Parathyroid adenoma (tissue), 2 donors: ENCODE data around the gene CHST9.

ENCODE experiments used
- H2AFZ ChIP-seq: fragments of 300-600 bp; sonication (generic); one replicate; pipeline ENCODE4 v1.7.0; 2017; ENCODE audit warnings: antibody characterized with exemption, mild to moderate bottlenecking
- H3K27ac ChIP-seq: fragments of 300-600 bp; sonication (generic); one replicate; pipeline ENCODE4 v1.7.0; 2017
- H3K27me3 ChIP-seq: fragments of 300-600 bp; sonication (generic); one replicate; pipeline ENCODE4 v1.7.0; 2017; ENCODE audit warnings: low read length; ENCODE audit not compliant: control insufficient read depth, insufficient read depth
- H3K36me3 ChIP-seq: fragments of 300-600 bp; sonication (generic); one replicate; pipeline ENCODE4 v1.7.0; 2017; ENCODE audit warnings: low read length; ENCODE audit not compliant: control insufficient read depth, insufficient read depth
- H3K4me1 ChIP-seq: fragments of 300-600 bp; sonication (generic); one replicate; pipeline ENCODE4 v1.7.0; 2017; ENCODE audit warnings: control low read depth
- H3K4me2 ChIP-seq: fragments of 300-600 bp; sonication (generic); one replicate; pipeline ENCODE4 v1.7.0; 2017; ENCODE audit warnings: low read length
- H3K4me3 ChIP-seq: fragments of 300-600 bp; sonication (generic); one replicate; pipeline ENCODE4 v1.7.0; 2017; ENCODE audit warnings: low read depth, low read length
- H3K79me2 ChIP-seq: fragments of 300-600 bp; sonication (generic); one replicate; pipeline ENCODE4 v1.7.0; 2017; ENCODE audit warnings: control low read depth
- H3K9ac ChIP-seq: fragments of 300-600 bp; sonication (generic); one replicate; pipeline ENCODE4 v1.7.0; 2017; ENCODE audit warnings: mild to moderate bottlenecking
- H3K9me3 ChIP-seq: fragments of 300-600 bp; sonication (generic); one replicate; pipeline ENCODE4 v1.7.0; 2017; ENCODE audit warnings: low read length; ENCODE audit not compliant: control insufficient read depth
- CTCF ChIP-seq: fragments of 300-600 bp; sonication (generic); IDR thresholded peaks from one replicate; pipeline ENCODE4 v1.7.0; 2017; ENCODE audit warnings: antibody characterized with exemption, mild to moderate bottlenecking
- donor health status: primary hyperparathyroidism.

Gene CHST9

GRCh38 chr18:27061488-27062095 is 123.5 kb downstream of the CHST9 start:
- TF ChIP-seq CTCF: no peak

GRCh38 chr18:27057519-27058234 is 127.4 kb downstream of the CHST9 start:
- H3K27ac ChIP-seq: no peak overlapping the region

More at GRCh38 chr18:27061488-27062095, 123.5 kb downstream of the CHST9 start:
- no peak overlapping the region for H3K27ac ChIP-seq
- H3K4me3 ChIP-seq: no peak overlapping the region
- H3K79me2 ChIP-seq: no peaks in the 10 kb centered on the region
- H3K4me1 ChIP-seq: no peaks in the 10 kb centered on the region
- H2AFZ ChIP-seq: no peak overlapping the region
- no peaks in the 10 kb centered on the region for H3K27me3 ChIP-seq
- no peak overlapping the region for H3K9ac ChIP-seq
- H3K9me3 ChIP-seq: no peaks in the 10 kb centered on the region
- H3K4me2 ChIP-seq: no peak overlapping the region
- H3K36me3 ChIP-seq: no peaks in the 10 kb centered on the region

GRCh38 chr18:27054926-27055325 is 130.2 kb downstream of the CHST9 start:
- Histone ChIP-seq H2AFZ (no peak overlapping the region), H3K4me1 (no peaks in the 10 kb centered on the region), H3K4me2 (no peak overlapping the region), H3K27me3 (no peaks in the 10 kb centered on the region), H3K9ac (no peak overlapping the region), H3K79me2 (no peaks in the 10 kb centered on the region), H3K36me3 (no peaks in the 10 kb centered on the region), H3K9me3 (no peaks in the 10 kb centered on the region), H3K27ac (no peak overlapping the region), H3K4me3 (no peak overlapping the region)
- TF ChIP-seq CTCF: no peak

More at GRCh38 chr18:27057519-27058234, 127.4 kb downstream of the CHST9 start:
- no peaks in the 10 kb centered on the region for H3K36me3 ChIP-seq
- no peaks in the 10 kb centered on the region for H3K27me3 ChIP-seq
- no peaks in the 10 kb centered on the region for H3K9me3 ChIP-seq
- no peak overlapping the region for H2AFZ ChIP-seq
- H3K79me2 ChIP-seq: no peaks in the 10 kb centered on the region
- H3K4me3 ChIP-seq: no peak overlapping the region
- no peaks in the 10 kb centered on the region for H3K4me1 ChIP-seq
- no peak overlapping the region for H3K9ac ChIP-seq
- no peak overlapping the region for H3K4me2 ChIP-seq
- no peak for TF ChIP-seq CTCF

GRCh38 chr18:27049969-27050368 is 135.1 kb downstream of the CHST9 start:
- H3K9me3 ChIP-seq: no peaks in the 10 kb centered on the region
- no peak overlapping the region for H3K9ac ChIP-seq
- no peaks in the 10 kb centered on the region for H3K79me2 ChIP-seq
- H3K36me3 ChIP-seq: no peaks in the 10 kb centered on the region
- TF ChIP-seq CTCF: no peak
- H3K4me1 ChIP-seq: no peaks in the 10 kb centered on the region
- H2AFZ ChIP-seq: no peak overlapping the region
- H3K27me3 ChIP-seq: no peaks in the 10 kb centered on the region
- H3K4me2 ChIP-seq: no peak overlapping the region
- no peak overlapping the region for H3K4me3 ChIP-seq
- no peak overlapping the region for H3K27ac ChIP-seq

- Histone ChIP-seq H3K9me3 (no peaks in the 10 kb centered on the region), H3K79me2 (no peaks in the 10 kb centered on the region)
- TF ChIP-seq CTCF: no peak
These were observed 139.8 kb downstream of the CHST9 start for GRCh38 chr18:27045342-27045741.

More at GRCh38 chr18:27045342-27045741, 139.8 kb downstream of the CHST9 start:
- Histone ChIP-seq H3K27me3 (no peaks in the 10 kb centered on the region), H3K4me2 (no peak overlapping the region), H3K4me1 (no peaks in the 10 kb centered on the region), H3K36me3 (no peaks in the 10 kb centered on the region), H3K4me3 (no peak overlapping the region), H2AFZ (no peak overlapping the region), H3K27ac (no peak overlapping the region), H3K9ac (no peak overlapping the region)
